GM12878 (cell line): ENCODE measurements around the gene CTIF. TPM values are rescaled to one million over a fixed set of nuclear protein-coding genes. Genes with fewer than 3 reads are reported as not detected.
A peak's percentile ranks its signal among the peaks of the same experiment; 100 is the strongest.

Experiments used
- ATAC-seq: fragments of 200-7000 bp; cut with Tn5 transposase; 3 replicates; pipeline ENCODE4 v1.9.1; 2020; ENCODE audit warnings: mild to moderate bottlenecking, moderate library complexity
- BruUV-seq: library from RNA; stranded (reverse); fragments of 400-500 nt; replicated peaks from 2 replicates; lab custom pipeline; 2021; lab: Mats Ljungman, UMichigan
- CTCF ChIA-PET: fragments of 300-600 bp; sonication (Branson Sonifier 250); formaldehyde crosslinking; extraction: SDS; loops from one replicate; lab custom pipeline; 2021; ENCODE audit warnings: inconsistent platforms; lab: Yijun Ruan, JAX
- POLR2A ChIA-PET: fragments of 350-600 bp; formaldehyde crosslinking; extraction: SDS; loops from one replicate; lab custom pipeline; 2021; ENCODE audit warnings: inconsistent platforms; lab: Charles Lee
- RAD21 ChIA-PET: fragments of 300-600 bp; sonication (Branson Sonifier 250); formaldehyde crosslinking; loops from one replicate; lab custom pipeline; 2023; ENCODE audit warnings: antibody characterized with exemption; ENCODE audit not compliant: unreplicated experiment; lab: Charles Lee
- SMC1A ChIA-PET: fragments of 300-600 bp; sonication (Branson Sonifier 250); formaldehyde crosslinking; loops from one replicate; lab custom pipeline; 2023; ENCODE audit not compliant: unreplicated experiment, uncharacterized antibody; lab: Charles Lee
- DNase-seq: peaks from one replicate; pipeline ENCODE4 v3.0.0-alpha.2; 2011; ENCODE audit warnings: low read depth, low spot score
- FAIRE-seq: peaks from 3 replicates; lab custom pipeline; 2011; peaks lifted over from hg19 to GRCh38; lab: Jason Lieb, UNC
- H2AFZ ChIP-seq: 2 replicates; pipeline ENCODE4 v1.6.0; 2011; ENCODE audit warnings: low read depth, low read length, control low read depth; ENCODE audit not compliant: control insufficient read depth
- H3K27ac ChIP-seq: 2 replicates; pipeline ENCODE4 v1.5.1; 2011; ENCODE audit warnings: control low read depth; ENCODE audit not compliant: control insufficient read depth, insufficient read depth
- H3K27me3 ChIP-seq, 2 experiments: replicated peaks in 1 of 2; 2 replicates each; pipeline versions ENCODE4 v1.6.0 to v1.6.1; 2011; ENCODE audit warnings: low read length in 1 of 2; ENCODE audit not compliant: control insufficient read depth in 2 of 2, insufficient read depth in 2 of 2
- H3K36me3 ChIP-seq, 2 experiments: 2 replicates each; pipeline ENCODE4 v1.5.1; 2011; ENCODE audit warnings: low read length in 1 of 2; ENCODE audit not compliant: control insufficient read depth in 2 of 2, insufficient read depth in 2 of 2
- H3K4me1 ChIP-seq: 2 replicates; pipeline ENCODE4 v1.6.1; 2011; ENCODE audit warnings: mild to moderate bottlenecking, low read length, moderate library complexity, mixed read lengths; ENCODE audit not compliant: control insufficient read depth, insufficient read depth
- H3K4me2 ChIP-seq: 2 replicates; pipeline ENCODE4 v1.6.0; 2011; ENCODE audit warnings: control low read depth; ENCODE audit not compliant: control insufficient read depth, insufficient read depth
- H3K4me3 ChIP-seq: fragments of 200-600 bp; sonication (generic); 2 replicates; pipeline ENCODE4 v1.5.1; 2016
- H3K79me2 ChIP-seq: 2 replicates; pipeline ENCODE4 v1.6.0; 2011; ENCODE audit warnings: low read length; ENCODE audit not compliant: control insufficient read depth, insufficient read depth
- H3K9ac ChIP-seq: 2 replicates; pipeline ENCODE4 v1.8.0; 2011; ENCODE audit warnings: low read length, control low read depth, mixed read lengths; ENCODE audit not compliant: control insufficient read depth, insufficient read depth
- H3K9me3 ChIP-seq: replicated peaks from 3 replicates; pipeline ENCODE4 v1.5.1; 2011; ENCODE audit warnings: mild to moderate bottlenecking, low read length; ENCODE audit not compliant: control insufficient read depth, insufficient read depth
- H4K20me1 ChIP-seq: 2 replicates; pipeline ENCODE4 v1.6.0; 2011; ENCODE audit not compliant: control insufficient read depth, insufficient read depth
- EZH2 ChIP-seq: IDR thresholded peaks from 2 replicates; pipeline ENCODE4 v1.6.1; 2012; ENCODE audit warnings: low read depth, mild to moderate bottlenecking, control low read depth, inconsistent platforms, low read length, borderline replicate concordance; ENCODE audit not compliant: control insufficient read depth
- IRF4 ChIP-seq: IDR thresholded peaks from 2 replicates; pipeline ENCODE4 v1.6.1; 2011; ENCODE audit warnings: low read depth, low read length
- TCF3 ChIP-seq: IDR thresholded peaks from 2 replicates; pipeline ENCODE4 v1.6.1; 2012; ENCODE audit warnings: low read depth, mild to moderate bottlenecking, low read length, borderline replicate concordance; ENCODE audit not compliant: insufficient read depth
- WGBS: methylation state at CpG from one replicate; pipeline ENCODE4 v1.1.6; 2016; ENCODE audit warnings: low lambda C conversion rate; ENCODE audit not compliant: insufficient replicate concordance, insufficient coverage; ENCODE audit errors: missing lambda C conversion rate; 5-methylcytosine and 5-hydroxymethylcytosine counted together
- in situ Hi-C: fragments of 300-500 bp; cut with MboI; formaldehyde crosslinking; loops from 9 replicates; pipeline ENCODE4 v1.14.3; 2018; ENCODE audit warnings: mixed read lengths
- intact Hi-C: fragments of 100-400 bp; cut with micrococcal nuclease; formaldehyde crosslinking; loops from one replicate; pipeline ENCODE4 v1.14.2; 2022; ENCODE audit not compliant: unreplicated experiment
- polyA plus RNA-seq, 11 experiments: library from polyadenylated mRNA; depleted of rRNA in 4 of 11; unstranded in 6 of 11; stranded (reverse) in 5 of 11; fragments of >200 nt; fragmentation: Nextera tagmentation in 4 of 11; fragmentation: Illumina TruSeq in 1 of 11; extraction: Ambion mirVana in 4 of 11; extraction: Trizol in 1 of 11; gene quantifications; 1 replicate in 1 of 11; 2 replicates in 10 of 11; pipeline versions ENCODE4 v1.2.1 to v1.2.3, GENCODE V29; 2011 to 2016; ENCODE audit warnings: inconsistent platforms in 2 of 11, missing spikeins in 2 of 11, low read depth in 1 of 11
- total RNA-seq, 4 experiments: library from RNA; depleted of rRNA in 3 of 4; stranded (reverse); fragments of >200 nt in 3 of 4; fragmentation: Illumina TruSeq in 1 of 4; extraction: Trizol in 1 of 4; gene quantifications; 2 replicates each; pipeline versions ENCODE4 v1.2.1 to v1.2.3, GENCODE V29; 2013 to 2021

The CTIF gene
- total and polyA plus RNA-seq, 10 of the 15 experiments (the other 5 are each of a cell fraction or from before 2014, with no cell fraction given) = 0.06 to 11.6 (median 2.5) TPM

DNA sequence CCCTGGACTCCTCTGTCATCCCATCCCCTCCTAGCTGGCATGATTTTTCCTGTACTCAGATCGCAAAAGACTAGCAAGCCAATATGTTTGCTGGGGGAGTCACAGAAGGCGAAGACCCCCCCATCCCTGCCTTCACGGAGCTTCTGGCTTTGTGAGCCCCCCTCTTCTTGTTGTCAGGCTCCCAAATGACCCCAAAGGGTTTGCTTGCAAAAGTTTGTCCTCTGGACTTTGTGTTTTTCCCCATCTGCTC lies 242.0 kb downstream of the CTIF start (continued):
- TF ChIP-seq EZH2 = no peak
- TF ChIP-seq TCF3 = no peak

DNA sequence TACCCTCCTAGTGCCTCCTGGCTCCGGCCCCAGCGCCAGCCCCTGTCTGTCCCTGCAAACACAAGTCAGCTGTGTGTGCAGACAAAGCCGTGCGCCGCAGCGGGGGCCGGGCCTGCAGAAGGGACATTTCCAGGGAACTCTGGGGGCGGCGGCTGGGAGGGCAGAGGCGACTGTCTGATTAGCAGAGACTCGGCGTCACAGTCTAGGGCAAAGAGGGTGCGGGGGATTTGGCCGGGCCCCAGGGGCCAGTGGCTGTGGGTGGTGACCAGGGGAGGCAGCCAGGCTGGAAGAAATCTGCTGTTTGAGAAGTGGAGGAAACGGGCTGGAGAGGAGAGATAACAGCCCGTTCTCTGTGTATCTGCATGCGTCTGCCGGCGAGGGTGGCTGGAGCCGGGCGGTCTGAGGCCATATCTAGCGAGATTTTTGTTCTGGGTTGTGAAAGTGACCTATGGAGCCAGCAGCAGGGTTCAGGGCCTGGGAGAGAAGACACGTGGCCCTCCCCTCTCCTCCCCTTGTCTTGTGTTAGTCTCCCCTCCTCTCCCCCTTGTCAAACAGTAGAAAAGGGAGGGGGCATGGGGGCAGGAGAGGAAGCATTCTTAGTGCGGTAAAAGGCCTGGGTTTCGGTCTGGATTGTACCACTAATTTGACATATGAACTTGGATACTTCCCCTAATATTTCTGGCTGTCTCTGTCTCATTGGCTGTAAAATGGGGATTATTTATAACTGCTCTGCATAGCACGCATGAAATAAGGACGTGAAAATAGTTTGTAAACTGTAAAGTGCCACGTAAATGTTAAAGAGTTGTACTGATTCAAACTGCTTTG lies 242.5 kb downstream of the CTIF start:
- no peak overlapping the region for H3K4me3 ChIP-seq
- 60% methylated on average over 26 of the region's 28 CpGs for WGBS
- no peak for TF ChIP-seq IRF4
- TF ChIP-seq, all 136 proteins: peak for 0
- H3K4me1 ChIP-seq = peaks cover 69% of the 10 kb centered on the region
- ATAC-seq = no peak
- H3K79me2 ChIP-seq = no peaks in the 10 kb centered on the region; the same call in 1 of the 2 replicates
- H3K36me3 ChIP-seq = no peaks in the 10 kb centered on the region
- H3K4me2 ChIP-seq = peak overlapping the region; percentile 47; the same call in 1 of the 2 replicates
- no peak overlapping the region for H2AFZ ChIP-seq
- CTCF ChIA-PET = interaction anchor here (1.2 kb wide), 1 partner anchor 389 kb away, joined by 3 read pairs; no protein-coding TSS in a partner anchor
- in situ Hi-C loops (no loop called here), intact Hi-C loops (no loop called here)
- H3K27ac ChIP-seq = no peak overlapping the region
- no peaks in the 10 kb centered on the region for H3K9me3 ChIP-seq
- RAD21 ChIA-PET = interaction anchor here (0.6 to 6.4 kb wide), 6 partner anchors 26 to 380 kb away, joined by 3 to 72 read pairs (median 4); no protein-coding TSS in a partner anchor
- POLR2A ChIA-PET = interaction anchor here (4.4 kb wide), 1 partner anchor 20 kb away, joined by 21 read pairs; no protein-coding TSS in a partner anchor
- no peaks in the 10 kb centered on the region for H3K27me3 ChIP-seq
- SMC1A ChIA-PET = interaction anchor here (1.5 to 2.7 kb wide), 2 partner anchors 87 to 665 kb away, joined by 3 to 15 read pairs; no protein-coding TSS in a partner anchor
- no peak for FAIRE-seq
- no TSS peak for BruUV-seq
- H3K9ac ChIP-seq = no peak overlapping the region
- no peaks in the 10 kb centered on the region for H4K20me1 ChIP-seq
- no peak for DNase-seq
